Bronchial epithelial cell (primary cell): ENCODE results near the gene SVIL. TPM values are rescaled to one million over a fixed set of nuclear protein-coding genes. Genes with fewer than 3 reads are reported as not detected.
A peak's percentile ranks its signal among the peaks of the same experiment; 100 is the strongest.

Experiments
- DNase-seq: peaks from one replicate; pipeline ENCODE4 v3.0.0-alpha.2; 2010; ENCODE audit warnings: low read depth
- FAIRE-seq: peaks from 2 replicates; lab custom pipeline; 2011; peaks lifted over from hg19 to GRCh38; lab: Jason Lieb, UNC
- H3K27me3 ChIP-seq: 2 replicates; pipeline ENCODE4 v1.5.1; 2011; ENCODE audit warnings: low read length; ENCODE audit not compliant: control insufficient read depth, insufficient read depth
- H3K36me3 ChIP-seq: 2 replicates; pipeline ENCODE4 v1.5.1; 2011; ENCODE audit warnings: low read length; ENCODE audit not compliant: control insufficient read depth, insufficient read depth
- H3K4me3 ChIP-seq: 2 replicates; pipeline ENCODE4 v1.5.1; 2011; ENCODE audit warnings: mild to moderate bottlenecking, low read depth, low read length, control low read depth
- CTCF ChIP-seq: IDR thresholded peaks from 2 replicates; pipeline ENCODE4 v1.5.1; 2011; ENCODE audit warnings: mild to moderate bottlenecking, moderate library complexity, low read length, control low read depth, inconsistent platforms; ENCODE audit not compliant: insufficient read depth, severe bottlenecking
- total RNA-seq: library from RNA; depleted of rRNA; stranded (reverse); fragments of >200 nt; gene quantifications from 2 replicates; pipeline ENCODE4 v1.2.1, GENCODE V29; 2014

SVIL gene
- total RNA-seq, 1 donor from 2014 or later = 12.6 TPM

- no peaks in the 10 kb centered on the region for H3K27me3 ChIP-seq
- H3K4me3 ChIP-seq = no peak overlapping the region
- TF ChIP-seq CTCF = no peak
- DNase-seq (no peak), FAIRE-seq (no peak)
- no peaks in the 10 kb centered on the region for H3K36me3 ChIP-seq
These were observed 14.2 kb upstream of the SVIL start for GRCh38 chr10:29648983-29649268.

GRCh38 chr10:29648114-29648982, 13.6 kb upstream of the SVIL start:
- Histone ChIP-seq H3K36me3 (no peaks in the 10 kb centered on the region), H3K27me3 (no peaks in the 10 kb centered on the region), H3K4me3 (no peak overlapping the region)
- FAIRE-seq (peak; percentile 60), DNase-seq (no peak)
- no peak for TF ChIP-seq CTCF

GRCh38 chr10:29647478-29647877, 12.7 kb upstream of the SVIL start:
- DNase-seq = no peak
- Histone ChIP-seq H3K4me3 (no peak overlapping the region), H3K36me3 (peaks cover 1% of the 10 kb centered on the region), H3K27me3 (peaks cover 1% of the 10 kb centered on the region)
- no peak for TF ChIP-seq CTCF
- FAIRE-seq = no peak

DNA sequence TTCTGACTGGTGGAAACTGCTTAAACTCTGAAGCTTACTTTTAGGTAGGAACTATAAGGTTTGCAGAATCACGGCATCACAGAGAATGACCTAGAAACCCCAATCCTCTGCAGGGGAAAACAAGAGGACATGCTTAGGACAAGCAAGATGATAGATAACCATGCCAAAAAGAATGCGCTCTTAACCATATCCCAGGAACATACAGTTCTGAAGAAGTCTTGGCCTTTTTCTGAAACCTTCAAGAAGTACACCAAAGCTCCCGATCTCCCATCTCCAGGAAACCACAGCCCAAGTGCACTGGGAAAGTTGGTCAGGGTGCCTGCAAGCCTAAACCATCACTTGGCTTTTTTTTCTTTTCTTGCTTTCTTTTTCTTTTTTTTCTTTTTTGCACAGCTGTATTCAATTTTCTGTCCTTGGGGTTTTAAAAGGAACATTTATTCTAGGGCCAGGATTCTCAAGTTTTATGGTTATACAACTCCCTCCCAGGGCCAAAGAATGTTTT, 12.2 kb upstream of the SVIL start:
- TF ChIP-seq CTCF = no peak
- peaks cover 1% of the 10 kb centered on the region for H3K36me3 ChIP-seq
- H3K27me3 ChIP-seq = peaks cover 1% of the 10 kb centered on the region
- H3K4me3 ChIP-seq = no peak overlapping the region
- FAIRE-seq (no peak), DNase-seq (no peak)

GRCh38 chr10:29646238-29646902, 11.6 kb upstream of the SVIL start:
- no peak for TF ChIP-seq CTCF
- Histone ChIP-seq H3K27me3 (peaks cover 1% of the 10 kb centered on the region), H3K4me3 (no peak overlapping the region), H3K36me3 (peaks cover 1% of the 10 kb centered on the region)
- FAIRE-seq = no peak
- DNase-seq = peak; percentile 96
